Measurements from ENCODE around the gene STPG1. TPM values are rescaled to one million over a fixed set of nuclear protein-coding genes. Genes with fewer than 3 reads are reported as not detected.

Gene STPG1
- polyA plus RNA-seq, 2 donors: 4.8 to 8.8 TPM

GRCh38 chr1:24308365-24309015 is 105.1 kb downstream of the STPG1 start:
- no peaks in the 10 kb centered on the region for H3K9me3 ChIP-seq (ENCODE audit: control insufficient read depth in 2 of 2, insufficient read depth in 1 of 2, low read depth in 1 of 2, low read length in 1 of 2)
- H3K4me3 ChIP-seq (ENCODE audit: low read depth in 1 of 2, low read length in 2 of 2): no peak overlapping the region
- H3K36me3 ChIP-seq (ENCODE audit: control insufficient read depth in 2 of 2, insufficient read depth in 2 of 2, low read length in 1 of 2): no peaks in the 10 kb centered on the region
- H3K27ac ChIP-seq (ENCODE audit: low read depth in 2 of 2, low read length in 1 of 2): no peak overlapping the region
- peaks cover 0 to 3% of the 10 kb centered on the region in 2 donors for H3K4me1 ChIP-seq (ENCODE audit: control insufficient read depth in 2 of 2, insufficient read depth in 2 of 2, low read length in 1 of 2)
- no peaks in the 10 kb centered on the region for H3K27me3 ChIP-seq (ENCODE audit: control insufficient read depth in 1 of 2, insufficient read depth in 2 of 2, low read length in 2 of 2)
- 74 to 79% methylated on average over 7 of the region's 7 CpGs for WGBS, 2 donors

Other genes with a start within 250 kb of the STPG1 start
- 1 to 10 TPM; 2.2 to 2.9 TPM for gene IFNLR1, start 226.5 kb downstream of the STPG1 start, polyA plus RNA-seq
- 100 to 1,000 TPM in 1 of 2 donors, 10 to 100 TPM in 1; 59.0 to 115 TPM for gene GRHL3, start 94.4 kb downstream of the STPG1 start, polyA plus RNA-seq
- 10 to 100 TPM; 10.3 to 11.3 TPM for gene NIPAL3, start 2.0 kb upstream of the STPG1 start, polyA plus RNA-seq
- gene RCAN3, start 89.1 kb upstream of the STPG1 start, polyA plus RNA-seq: 1 to 10 TPM; 9.5 to 10.0 TPM
- gene NCMAP, start 142.3 kb upstream of the STPG1 start, polyA plus RNA-seq: under 1 TPM; 0.02 to 0.04 TPM
- 10 to 100 TPM; 28.8 to 37.6 TPM for gene SRRM1, start 229.5 kb upstream of the STPG1 start, polyA plus RNA-seq